Upper lobe of right lung (tissue), 1 donor: Measurements from ENCODE around the gene PC. TPM values are rescaled to one million over a fixed set of nuclear protein-coding genes. Genes with fewer than 3 reads are reported as not detected.
A peak's percentile ranks its signal among the peaks of the same experiment; 100 is the strongest.
"Not testable (repeated sequence)": the region's sequence is repeated elsewhere in the genome, so short reads cannot be mapped to it uniquely, and the experiment has no call there.

ENCODE experiments used
- ATAC-seq: fragments of 200-7000 bp; cut with Tn5 transposase; one replicate; pipeline ENCODE4 v1.9.1; 2020; ENCODE audit warnings: mild to moderate bottlenecking, moderate library complexity
- DNase-seq: peaks from one replicate; pipeline ENCODE4 v3.0.0-alpha.2; 2020
- H3K27ac ChIP-seq: fragments of 200-600 bp; one replicate; pipeline ENCODE4 v1.8.0; 2022
- H3K27me3 ChIP-seq: fragments of 200-600 bp; one replicate; pipeline ENCODE4 v1.8.0; 2022; ENCODE audit warnings: mild to moderate bottlenecking
- H3K36me3 ChIP-seq: fragments of 200-600 bp; one replicate; pipeline ENCODE4 v1.8.0; 2022
- H3K4me1 ChIP-seq: fragments of 200-600 bp; one replicate; pipeline ENCODE4 v1.8.0; 2022
- H3K4me3 ChIP-seq: fragments of 200-600 bp; one replicate; pipeline ENCODE4 v1.8.0; 2022; ENCODE audit warnings: mild to moderate bottlenecking
- H3K9me3 ChIP-seq: fragments of 200-600 bp; one replicate; pipeline ENCODE4 v1.8.0; 2022
- CTCF ChIP-seq: fragments of 200-600 bp; IDR thresholded peaks from one replicate; pipeline ENCODE4 v1.8.0; 2022; ENCODE audit warnings: antibody characterized with exemption
- intact Hi-C: fragments of 100-400 bp; cut with DNase I; formaldehyde crosslinking; loops from one replicate; pipeline ENCODE4 v1.11.0; 2022
- total RNA-seq: library from RNA; stranded (reverse); fragmentation: NEBNext Ultra II Directional; extraction: Animal tissue kit (Norgen Biotek cat#: 25700); gene quantifications from one replicate; pipeline ENCODE4 v1.2.1, GENCODE V29; 2021
- donor health status: DM: no; HTN: yes; CAD: no; lungs with severe emphysema.

PC gene
- total RNA-seq, 1 donor from 2014 or later: 12.7 TPM

GRCh38 chr11:67002297-67002913, 44.2 kb upstream of the PC start:
- DNase-seq: no peak
- no peaks in the 10 kb centered on the region for H3K27me3 ChIP-seq
- intact Hi-C loops: no loop called here

GRCh38 chr11:67001332-67001731, 43.1 kb upstream of the PC start:
- Histone ChIP-seq H3K36me3 (no peaks in the 10 kb centered on the region), H3K27ac (no peak overlapping the region), H3K4me1 (no peaks in the 10 kb centered on the region), H3K4me3 (no peak overlapping the region), H3K27me3 (no peaks in the 10 kb centered on the region), H3K9me3 (no peaks in the 10 kb centered on the region)
- intact Hi-C loops: no loop called here
- DNase-seq: no peak
- ATAC-seq: no peak
- TF ChIP-seq CTCF: no peak

More at GRCh38 chr11:67002297-67002913, 44.2 kb upstream of the PC start:
- Histone ChIP-seq H3K4me1 (no peaks in the 10 kb centered on the region), H3K9me3 (no peaks in the 10 kb centered on the region), H3K4me3 (no peak overlapping the region), H3K36me3 (no peaks in the 10 kb centered on the region), H3K27ac (no peak overlapping the region)
- TF ChIP-seq CTCF: no peak
- no peak for ATAC-seq

GRCh38 chr11:66999555-66999954, 41.4 kb upstream of the PC start:
- TF ChIP-seq CTCF: no peak
- DNase-seq (no peak), ATAC-seq (no peak)
- Histone ChIP-seq H3K9me3 (no peaks in the 10 kb centered on the region), H3K27me3 (no peaks in the 10 kb centered on the region), H3K27ac (no peak overlapping the region), H3K4me3 (no peak overlapping the region), H3K36me3 (no peaks in the 10 kb centered on the region), H3K4me1 (no peaks in the 10 kb centered on the region)
- intact Hi-C loops: no loop called here

GRCh38 chr11:66996609-66997273, 38.6 kb upstream of the PC start:
- Histone ChIP-seq H3K27ac (no peak overlapping the region), H3K9me3 (no peaks in the 10 kb centered on the region), H3K27me3 (no peaks in the 10 kb centered on the region), H3K4me1 (no peaks in the 10 kb centered on the region), H3K36me3 (no peaks in the 10 kb centered on the region), H3K4me3 (no peak overlapping the region)
- ATAC-seq: peak; percentile 60
- intact Hi-C loops: no loop called here
- no peak for DNase-seq
- no peak for TF ChIP-seq CTCF

GRCh38 chr11:66992041-66992440, 33.9 kb upstream of the PC start:
- intact Hi-C loops: no loop called here
- DNase-seq (no peak), ATAC-seq (no peak)
- Histone ChIP-seq H3K27ac (no peak overlapping the region), H3K9me3 (no peaks in the 10 kb centered on the region), H3K4me1 (no peaks in the 10 kb centered on the region), H3K36me3 (no peaks in the 10 kb centered on the region), H3K27me3 (no peaks in the 10 kb centered on the region), H3K4me3 (no peak overlapping the region)
- TF ChIP-seq CTCF: no peak

- ATAC-seq, H3K27ac ChIP-seq, H3K36me3 ChIP-seq, H3K27me3 ChIP-seq, H3K4me1 ChIP-seq, H3K9me3 ChIP-seq, intact Hi-C loops, DNase-seq, H3K4me3 ChIP-seq: not testable (repeated sequence)
These were observed 31.2 kb upstream of the PC start for GRCh38 chr11:66989360-66989759.

GRCh38 chr11:66988741-66989140, 30.6 kb upstream of the PC start:
- DNase-seq, intact Hi-C loops: not testable (repeated sequence)

More at GRCh38 chr11:66988741-66989140, 30.6 kb upstream of the PC start:
- H3K9me3 ChIP-seq, H3K4me1 ChIP-seq, H3K4me3 ChIP-seq, H3K36me3 ChIP-seq, H3K27ac ChIP-seq, ATAC-seq, H3K27me3 ChIP-seq: not testable (repeated sequence)
